LNCaP clone FGC (cell line): ENCODE data around the gene GMIP.
A peak's percentile ranks its signal among the peaks of the same experiment; 100 is the strongest.

ENCODE experiments used
- DNase-seq: peaks from one replicate; pipeline ENCODE4 v3.0.0-alpha.2; 2011; ENCODE audit warnings: low read depth
- H3K4me3 ChIP-seq: 2 replicates; pipeline ENCODE4 v1.5.1; 2011; ENCODE audit warnings: mild to moderate bottlenecking, low read depth, low read length, control low read depth
- TF ChIP-seq, protein P1 (sequence below): IDR thresholded peaks from 2 replicates; pipeline ENCODE4 v1.5.1; 2012; ENCODE audit warnings: mild to moderate bottlenecking; ENCODE audit not compliant: control insufficient read depth, insufficient read depth; ENCODE audit errors: extremely low read depth

Gene GMIP

DNA sequence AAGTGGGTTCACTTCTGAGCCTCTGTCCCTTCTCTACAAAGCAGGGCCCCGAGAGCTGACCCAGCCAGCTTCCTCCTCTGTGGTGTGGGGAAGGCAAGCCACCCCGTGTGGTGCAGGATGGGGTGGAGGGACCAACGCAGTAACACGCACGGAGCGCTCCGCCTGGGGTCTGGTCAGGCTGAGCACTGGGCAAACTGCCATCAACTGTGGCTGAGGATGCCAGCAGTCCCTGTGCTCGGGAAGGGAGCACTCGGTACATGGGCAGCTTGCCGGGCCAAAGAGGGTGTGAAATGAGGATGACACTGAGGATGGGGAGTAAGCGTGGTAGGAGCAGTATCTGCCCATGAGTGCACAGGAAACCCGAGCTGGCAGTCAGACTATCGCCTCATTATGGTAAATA is 7.6 kb upstream of the GMIP start:
- DNase-seq, result no peak
- no peak overlapping the region for H3K4me3 ChIP-seq
- TF ChIP-seq, protein P1, sequence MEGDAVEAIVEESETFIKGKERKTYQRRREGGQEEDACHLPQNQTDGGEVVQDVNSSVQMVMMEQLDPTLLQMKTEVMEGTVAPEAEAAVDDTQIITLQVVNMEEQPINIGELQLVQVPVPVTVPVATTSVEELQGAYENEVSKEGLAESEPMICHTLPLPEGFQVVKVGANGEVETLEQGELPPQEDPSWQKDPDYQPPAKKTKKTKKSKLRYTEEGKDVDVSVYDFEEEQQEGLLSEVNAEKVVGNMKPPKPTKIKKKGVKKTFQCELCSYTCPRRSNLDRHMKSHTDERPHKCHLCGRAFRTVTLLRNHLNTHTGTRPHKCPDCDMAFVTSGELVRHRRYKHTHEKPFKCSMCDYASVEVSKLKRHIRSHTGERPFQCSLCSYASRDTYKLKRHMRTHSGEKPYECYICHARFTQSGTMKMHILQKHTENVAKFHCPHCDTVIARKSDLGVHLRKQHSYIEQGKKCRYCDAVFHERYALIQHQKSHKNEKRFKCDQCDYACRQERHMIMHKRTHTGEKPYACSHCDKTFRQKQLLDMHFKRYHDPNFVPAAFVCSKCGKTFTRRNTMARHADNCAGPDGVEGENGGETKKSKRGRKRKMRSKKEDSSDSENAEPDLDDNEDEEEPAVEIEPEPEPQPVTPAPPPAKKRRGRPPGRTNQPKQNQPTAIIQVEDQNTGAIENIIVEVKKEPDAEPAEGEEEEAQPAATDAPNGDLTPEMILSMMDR, result no peak

DNA sequence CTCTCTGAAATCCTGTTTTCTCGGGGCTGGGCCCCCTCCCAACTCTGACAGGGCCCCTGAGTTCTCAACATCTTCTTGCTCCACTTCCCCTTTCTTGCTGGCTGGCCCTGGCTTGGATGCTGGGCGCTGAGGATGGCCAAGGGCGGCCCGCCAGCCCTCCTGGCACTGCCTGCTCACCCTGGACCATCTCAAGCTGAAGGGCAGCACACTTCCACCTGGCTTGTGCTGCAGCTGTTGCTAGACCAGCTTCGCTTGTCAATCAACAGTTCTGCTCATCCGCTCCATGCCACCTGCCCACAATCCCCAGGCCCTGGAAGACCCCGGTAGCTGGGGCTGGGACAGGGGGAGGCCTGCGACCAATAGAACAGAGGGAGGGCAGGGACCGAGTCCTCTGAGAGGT is 6.9 kb upstream of the GMIP start:
- TF ChIP-seq, protein P1, result no peak
- DNase-seq, result no peak
- no peak overlapping the region for H3K4me3 ChIP-seq

DNA sequence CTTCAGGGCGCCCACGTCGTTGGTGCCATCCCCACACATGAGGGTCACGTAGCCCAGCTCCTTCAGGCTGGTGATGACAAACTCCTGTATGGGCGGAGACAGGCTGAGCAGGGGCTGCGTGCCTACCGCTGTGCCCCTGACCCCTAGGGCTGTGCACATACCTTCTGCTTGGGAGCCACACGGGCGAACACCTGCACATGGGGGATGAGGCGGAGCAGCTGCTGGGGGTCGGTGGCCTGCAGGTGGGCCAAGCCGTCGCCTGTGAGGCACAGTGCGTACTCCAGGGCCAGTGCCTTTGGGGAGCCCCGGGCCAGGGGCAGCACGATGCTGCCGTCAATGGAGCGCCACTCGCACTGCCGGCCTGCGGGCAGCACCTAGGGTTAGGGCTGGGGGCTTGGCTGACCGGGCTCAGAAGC is 6.1 kb upstream of the GMIP start:
- H3K4me3 ChIP-seq, result no peak overlapping the region
- DNase-seq, result no peak
- TF ChIP-seq, protein P1, result no peak

DNA sequence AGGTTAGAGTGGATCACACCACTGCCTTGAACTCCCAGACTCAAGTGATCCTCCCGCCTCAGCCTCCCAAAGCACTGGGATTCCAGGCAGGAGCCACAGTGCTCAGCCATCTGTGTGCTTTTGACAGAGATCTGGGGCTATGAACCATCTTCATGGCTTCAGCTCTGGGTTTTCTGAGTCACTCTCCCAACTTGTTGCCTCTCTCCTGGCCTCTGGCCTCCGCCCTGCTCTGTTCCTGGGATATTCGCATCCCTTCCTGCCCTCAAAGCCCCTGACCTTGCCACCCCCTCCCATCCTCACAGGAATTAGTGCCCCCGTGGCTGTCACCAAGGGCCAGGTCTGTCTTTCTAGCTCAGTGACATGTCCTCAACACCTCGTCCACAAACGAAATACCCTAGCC is 5.7 kb upstream of the GMIP start:
- TF ChIP-seq, protein P1, result no peak
- no peak for DNase-seq
- H3K4me3 ChIP-seq, result no peak overlapping the region

DNA sequence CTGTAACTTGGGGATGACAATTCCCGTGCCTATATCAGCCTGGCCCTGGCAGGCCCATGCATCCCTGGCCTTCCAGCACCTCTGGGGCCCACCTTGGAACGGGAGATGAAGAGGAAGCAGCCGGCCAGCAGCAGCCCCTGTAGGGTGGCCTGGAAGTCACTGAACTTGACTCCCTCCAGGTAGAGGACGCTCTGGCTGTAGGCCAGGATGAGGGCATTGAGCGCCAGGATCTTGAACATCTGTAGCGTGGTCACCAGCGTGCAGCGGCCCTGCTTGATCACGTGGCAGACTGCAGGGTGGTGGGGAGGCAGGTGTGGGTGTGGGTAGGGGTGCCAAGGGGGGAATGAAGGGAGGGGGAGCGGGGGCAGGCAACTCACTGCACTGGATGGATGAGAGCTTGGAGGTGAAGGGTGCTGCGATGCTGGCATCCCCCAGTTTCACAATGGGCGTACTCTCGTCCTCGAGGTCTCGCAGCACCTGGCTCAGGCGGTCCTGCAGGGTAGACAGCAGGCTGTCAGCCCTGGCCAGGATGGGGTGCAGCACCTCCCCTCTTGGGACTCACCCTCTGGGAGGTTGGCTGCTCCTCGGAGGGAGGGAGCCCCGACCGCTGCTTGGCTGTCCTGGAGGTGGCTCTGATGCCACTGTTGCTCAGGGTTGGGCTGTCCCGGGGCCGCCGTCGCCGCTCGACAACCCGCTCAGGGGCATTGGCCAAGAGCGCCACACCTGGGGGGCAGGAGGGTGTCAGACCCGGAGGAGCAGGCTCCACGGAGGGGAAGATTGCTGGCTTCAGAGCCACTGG is 3.8 kb upstream of the GMIP start:
- TF ChIP-seq, protein P1, result no peak

DNA sequence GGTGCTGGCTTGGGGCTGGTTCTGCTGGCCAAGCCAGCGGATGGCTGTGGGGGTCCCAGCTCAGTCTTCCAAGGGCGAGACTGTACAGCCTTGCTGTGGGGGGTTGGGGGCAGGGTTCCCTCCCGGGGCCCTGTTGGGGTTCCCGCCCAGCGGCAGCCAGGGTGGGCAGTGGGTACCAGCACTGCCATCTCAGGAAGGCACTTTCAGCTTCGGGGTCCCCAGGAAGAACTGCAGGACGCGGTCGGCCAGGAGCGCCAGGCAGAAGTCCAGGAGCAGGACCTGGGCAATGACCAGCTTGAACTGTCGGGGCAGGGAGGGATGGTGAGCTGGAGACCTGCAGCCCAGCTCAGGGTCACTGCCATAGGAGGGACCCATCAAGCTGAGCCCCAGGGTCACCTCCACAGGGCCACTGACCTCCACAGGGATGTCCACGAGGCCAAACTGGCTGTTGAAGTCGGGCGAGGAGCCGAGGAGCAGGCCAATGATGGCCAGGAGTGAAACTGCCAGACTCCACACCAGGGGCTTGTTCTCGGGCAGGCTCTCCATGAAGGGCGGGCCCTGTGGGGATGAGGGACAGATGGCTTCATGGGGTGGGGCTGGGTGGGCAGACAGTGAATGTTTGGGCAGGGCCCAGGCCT is 1.9 kb upstream of the GMIP start:
- no peak for DNase-seq
- TF ChIP-seq, protein P1, result no peak
- H3K4me3 ChIP-seq, result no peak overlapping the region

More for the DNA sequence above, 3.8 kb upstream of the GMIP start:
- DNase-seq, result no peak
- no peak overlapping the region for H3K4me3 ChIP-seq

DNA sequence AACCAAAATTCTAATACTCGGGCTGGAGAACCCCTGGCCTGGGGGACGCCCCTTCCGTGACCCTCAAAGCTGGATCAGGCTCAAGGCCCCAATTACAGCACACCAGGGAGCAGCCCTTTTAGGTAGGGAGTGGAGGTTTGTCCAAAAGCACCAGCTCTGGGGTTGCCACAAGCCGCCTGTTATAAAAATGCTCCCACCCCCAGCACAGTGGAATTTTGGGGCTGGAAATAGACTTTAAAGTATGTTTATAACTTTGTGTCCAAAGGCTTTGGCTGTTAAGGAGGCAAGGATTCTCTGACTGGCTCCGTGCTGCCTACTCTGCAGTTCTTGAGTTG is 564 bp upstream of the GMIP start:
- no peak for DNase-seq
- H3K4me3 ChIP-seq, result peak overlapping the region; percentile 92

More for the DNA sequence above, 564 bp upstream of the GMIP start:
- TF ChIP-seq, protein P1, result no peak
